ENCODE measurements around the gene ARHGAP19. TPM values are rescaled to one million over a fixed set of nuclear protein-coding genes. Genes with fewer than 3 reads are reported as not detected.

The ARHGAP19 gene
- total and polyA plus RNA-seq, 9 of the 15 experiments (the other 6 are each of a cell fraction or from before 2014, with no cell fraction given): 14.8 to 49.5 (median 26.8) TPM

DNA sequence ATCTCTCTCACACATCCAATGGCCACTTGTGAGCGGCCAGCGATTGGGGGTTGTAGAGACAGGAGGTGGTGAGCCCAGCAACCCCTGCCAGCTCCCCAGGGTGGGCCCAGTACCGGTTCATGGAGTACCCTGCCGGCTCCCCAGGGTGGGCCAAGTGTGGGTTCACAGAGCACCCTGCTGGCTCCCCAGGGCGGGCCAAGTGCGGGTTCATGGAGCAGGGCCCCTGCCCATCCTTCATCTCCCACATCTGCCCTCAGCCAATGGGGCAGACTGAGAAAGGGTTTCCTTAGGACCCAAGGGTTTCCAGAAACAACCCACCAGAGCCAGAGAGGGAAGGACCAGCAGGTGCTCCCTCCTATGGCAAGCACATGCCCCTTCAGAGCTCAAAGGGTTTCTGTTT, 85.3 kb downstream of the ARHGAP19 start:
- POLR2A ChIA-PET: no interaction called here
- H3K36me3 ChIP-seq (ENCODE audit: control insufficient read depth, insufficient read depth, low read length): no peaks in the 10 kb centered on the region
- FAIRE-seq (no peak), DNase-seq (ENCODE audit: extremely low read depth in 1 of 4, low spot score in 3 of 4) (no peak), ATAC-seq (no peak)
- no peaks in the 10 kb centered on the region for H3K9me3 ChIP-seq (replicated peaks; ENCODE audit: control insufficient read depth, insufficient read depth, low read depth, low read length)
- BruUV-seq (replicated peaks): no TSS peak
- no peaks in the 10 kb centered on the region for H3K9me1 ChIP-seq (ENCODE audit: control insufficient read depth, insufficient read depth, low read length)
- H3K4me3 ChIP-seq: no peak overlapping the region
- in situ Hi-C loops (cut with MboI) (loop anchor here (5.0 kb wide), 1 partner anchor 125 kb away; no protein-coding TSS in a partner anchor), intact Hi-C loops (cut with micrococcal nuclease) (no loop called here)
- peaks cover 0 to 46% of the 10 kb centered on the region in 2 experiments; a peak in 2 of 5 replicates for H3K27me3 ChIP-seq (ENCODE audit: control insufficient read depth in 2 of 2, insufficient read depth in 2 of 2, low read length in 2 of 2)
- H2AFZ ChIP-seq (ENCODE audit: low read depth, low read length): no peak overlapping the region
- no peak overlapping the region for H3K27ac ChIP-seq (ENCODE audit: extremely low read depth, low read depth, low read length)
- no peak for TF ChIP-seq CBFB (CRISPR knock-in tag; IDR thresholded peaks at IDR 0.05)
- no peak for TF ChIP-seq KLF13 (tag; IDR thresholded peaks at IDR 0.05; ENCODE audit: borderline replicate concordance, low read depth)
- TF ChIP-seq SOX6 (IDR thresholded peaks at IDR 0.05): no peak
- no peak for TF ChIP-seq CGGBP1 (CRISPR knock-in tag; IDR thresholded peaks at IDR 0.05)
- TF ChIP-seq ZC3H8 (IDR thresholded peaks at IDR 0.05): no peak
- H4K20me1 ChIP-seq (replicated peaks; ENCODE audit: control insufficient read depth, insufficient read depth, low read length): no peaks in the 10 kb centered on the region; the same call in 1 of the 2 replicates
- peaks cover 0 to 4% of the 10 kb centered on the region in 2 experiments; a peak in 1 of 5 replicates for H3K4me1 ChIP-seq (replicated peaks in 1 of 2; ENCODE audit: control insufficient read depth in 2 of 2, insufficient read depth in 2 of 2, low read length in 2 of 2)
- H3K79me2 ChIP-seq (ENCODE audit: control insufficient read depth, insufficient read depth, low read length): no peaks in the 10 kb centered on the region
- no peak overlapping the region for H3K9ac ChIP-seq (ENCODE audit: insufficient read depth in 1 of 2, low read depth in 2 of 2, low read length in 2 of 2)
- WGBS (ENCODE audit: insufficient coverage, low coverage, missing lambda C conversion rate): 0% methylated on average over 4 of the region's 6 CpGs
- CTCF ChIA-PET (ENCODE audit: low intra/inter-chr PET ratio): no interaction called here
- no peak overlapping the region for H3K4me2 ChIP-seq (ENCODE audit: insufficient read depth, low read length)

All from K562 (cell line).